Medulla oblongata (tissue), 1 donor: Measurements from ENCODE around the gene MSH3.
A peak's percentile ranks its signal among the peaks of the same experiment; 100 is the strongest.

ENCODE experiments used
- DNase-seq: peaks from one replicate; pipeline ENCODE4 v3.0.0-alpha.2; 2015; ENCODE audit errors: extremely low spot score

The MSH3 gene

DNA sequence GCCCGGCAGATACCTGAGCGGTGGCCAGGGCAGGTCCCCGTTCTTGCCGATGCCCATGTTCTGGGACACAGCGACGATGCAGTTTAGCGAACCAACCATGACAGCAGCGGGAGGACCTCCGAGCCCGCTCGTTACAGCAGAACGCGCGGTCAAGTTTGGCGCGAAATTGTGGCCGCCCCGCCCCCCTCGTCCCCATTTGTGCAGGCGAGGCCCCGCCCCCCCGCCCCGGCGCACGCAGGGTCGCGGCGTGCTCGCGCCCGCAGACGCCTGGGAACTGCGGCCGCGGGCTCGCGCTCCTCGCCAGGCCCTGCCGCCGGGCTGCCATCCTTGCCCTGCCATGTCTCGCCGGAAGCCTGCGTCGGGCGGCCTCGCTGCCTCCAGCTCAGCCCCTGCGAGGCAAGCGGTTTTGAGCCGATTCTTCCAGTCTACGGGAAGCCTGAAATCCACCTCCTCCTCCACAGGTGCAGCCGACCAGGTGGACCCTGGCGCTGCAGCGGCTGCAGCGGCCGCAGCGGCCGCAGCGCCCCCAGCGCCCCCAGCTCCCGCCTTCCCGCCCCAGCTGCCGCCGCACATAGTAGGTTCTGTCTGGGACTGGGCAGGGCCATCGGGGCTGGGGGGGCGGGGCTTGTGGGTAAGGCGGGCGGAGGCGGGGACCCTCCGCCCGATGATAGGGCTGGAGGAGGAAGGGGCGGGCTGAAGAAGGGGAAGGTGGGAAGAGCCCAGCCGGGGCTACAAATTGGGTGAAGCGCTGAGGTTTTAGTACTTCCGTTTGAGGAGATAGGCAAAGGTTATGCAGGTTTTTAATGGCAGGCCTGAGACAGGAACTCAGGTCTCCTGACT lies at the start of gene MSH3, which contains the start of gene DHFR:
Gene MSH3 (plus strand): TSS at position 262 of the 840 bp plus-strand sequence. CDS start 76 bp downstream, at position 338.
Gene DHFR (minus strand): TSS at position 593 of the 840 bp plus-strand sequence. CDS start 494 bp downstream, at position 99.
- DNase-seq = peak; percentile 91

GRCh38 chr5:80607343-80607742 lies 47.1 kb upstream of the MSH3 start:
- no peak for DNase-seq

DNA sequence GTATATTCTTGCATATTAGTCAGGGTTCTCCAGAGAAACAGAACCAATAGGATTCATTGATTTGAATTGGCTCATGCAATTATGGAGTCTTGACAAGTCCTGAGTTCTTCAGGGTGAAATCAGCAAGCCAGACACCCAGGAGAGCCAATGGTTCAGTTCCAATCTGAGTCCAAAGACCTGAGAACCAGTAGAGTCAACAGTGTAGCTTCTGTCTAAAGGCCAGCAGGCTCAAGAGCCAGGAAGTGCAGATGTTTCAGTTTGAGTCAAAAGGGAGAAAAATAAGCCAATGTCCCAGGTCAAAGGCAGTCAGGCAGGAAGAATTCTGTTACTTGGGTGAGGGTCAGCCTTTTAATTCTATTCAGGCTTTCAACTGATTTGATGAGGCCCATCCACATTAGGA lies 46.6 kb upstream of the MSH3 start:
- no peak for DNase-seq

DNA sequence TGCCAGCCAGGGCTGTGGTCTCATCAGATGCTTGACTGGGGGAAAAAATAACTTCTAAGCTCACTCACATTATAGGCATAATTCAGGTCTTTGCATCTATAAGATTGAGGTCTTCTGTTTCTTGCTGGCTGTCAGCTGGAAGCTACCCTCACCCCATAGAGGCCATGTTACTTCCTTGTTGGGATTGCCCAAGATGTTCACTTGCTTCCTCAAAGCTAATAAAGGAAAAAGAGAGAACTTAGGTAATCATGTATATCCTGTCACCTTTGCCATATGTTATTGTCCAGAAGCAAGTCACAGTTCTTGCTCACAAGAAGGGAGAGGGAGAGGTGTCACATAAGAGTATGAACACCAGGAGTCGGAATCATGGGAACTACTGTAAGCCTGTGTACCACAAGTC lies 45.7 kb upstream of the MSH3 start:
- no peak for DNase-seq

DNA sequence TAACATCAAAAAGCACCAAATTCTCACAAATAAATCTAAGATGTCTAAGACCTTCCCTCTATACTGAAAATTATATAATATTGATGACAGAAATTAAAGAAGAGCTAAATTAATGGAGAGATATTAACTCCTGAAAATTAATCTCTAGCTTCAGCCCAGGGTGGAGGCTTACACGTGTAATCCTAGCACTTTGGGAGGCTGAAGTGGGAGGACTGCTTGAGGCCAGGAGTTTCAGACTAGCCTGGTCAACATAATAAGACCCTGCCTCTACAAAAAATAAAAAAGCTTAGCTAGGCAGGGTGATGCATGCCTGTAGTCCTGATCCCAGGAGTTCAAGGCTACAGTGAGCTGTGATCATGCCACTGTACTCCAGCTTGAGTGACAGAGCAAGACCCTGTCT lies 44.8 kb upstream of the MSH3 start:
- DNase-seq = no peak

- peak; percentile 33 for DNase-seq
Measured at GRCh38 chr5:80615266-80615914, 39.1 kb upstream of the MSH3 start.

GRCh38 chr5:80618438-80618837 lies 36.0 kb upstream of the MSH3 start:
- no peak for DNase-seq

GRCh38 chr5:80619086-80619485 lies 35.4 kb upstream of the MSH3 start:
- DNase-seq = no peak

DNA sequence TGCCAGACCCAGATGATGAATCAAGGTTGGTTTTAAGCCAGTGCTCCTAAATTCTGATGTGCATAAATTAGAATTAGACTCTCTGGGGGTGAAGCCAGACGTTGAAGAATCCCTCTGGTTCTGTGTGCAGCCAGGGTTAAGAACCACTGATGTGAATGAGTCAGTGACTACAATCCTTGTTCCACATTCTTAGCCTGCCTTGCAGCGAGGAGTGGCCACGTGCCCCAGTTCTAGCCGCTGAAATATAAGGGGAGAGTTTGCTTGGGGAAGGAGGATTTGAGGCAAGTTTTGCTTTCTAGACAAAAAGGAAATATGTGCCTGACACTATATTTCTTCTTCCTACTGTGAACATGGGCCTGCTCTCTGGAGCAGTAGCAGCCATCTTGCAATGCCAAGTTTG lies 34.2 kb upstream of the MSH3 start:
- no peak for DNase-seq

DNA sequence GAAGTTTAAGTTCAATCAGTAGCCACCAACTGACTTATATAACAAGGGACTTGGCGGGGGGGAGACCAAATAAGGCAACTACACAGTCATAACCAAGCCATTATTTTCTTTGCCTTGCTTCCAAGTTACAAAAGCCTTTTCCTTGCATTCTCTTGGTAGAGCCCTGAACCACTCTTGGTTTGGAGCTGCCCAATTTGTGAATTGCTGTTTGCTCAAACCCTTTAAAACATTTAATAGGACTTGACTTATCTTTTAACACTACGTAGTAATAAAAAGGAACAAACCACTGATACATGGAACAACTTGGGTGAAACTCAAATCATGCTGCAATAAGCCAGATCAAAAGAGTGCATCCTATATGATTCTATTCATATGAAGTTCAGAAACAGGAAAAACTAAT lies 31.7 kb upstream of the MSH3 start:
- no peak for DNase-seq

GRCh38 chr5:80623999-80624398 lies 30.5 kb upstream of the MSH3 start:
- DNase-seq = no peak

DNA sequence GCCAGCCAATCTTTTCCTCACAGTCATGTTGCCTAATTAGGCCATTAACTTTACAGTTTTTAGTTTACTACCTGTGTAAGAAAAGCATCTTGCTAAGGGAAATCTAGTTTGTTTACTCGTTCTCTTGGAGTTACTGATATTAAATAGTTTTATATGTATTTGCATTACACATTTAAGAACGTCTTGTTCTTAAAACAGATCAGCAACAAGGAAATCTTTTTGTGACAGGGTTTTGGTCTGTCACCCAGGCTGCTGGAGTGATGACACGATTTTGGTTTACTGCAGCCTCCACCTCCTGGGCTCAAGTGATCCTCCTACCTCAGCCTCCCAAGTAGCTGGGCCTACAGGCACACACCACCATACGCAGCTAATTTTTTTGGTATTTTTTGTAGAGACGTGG lies 29.2 kb upstream of the MSH3 start:
- DNase-seq = no peak

- DNase-seq = no peak
Measured at GRCh38 chr5:80629281-80629680, 25.2 kb upstream of the MSH3 start.

- no peak for DNase-seq
Measured at GRCh38 chr5:80631278-80632259, 22.9 kb upstream of the MSH3 start.

GRCh38 chr5:80632700-80633099 lies 21.8 kb upstream of the MSH3 start:
- DNase-seq = no peak

- DNase-seq = no peak
Measured at GRCh38 chr5:80634193-80634592, 20.3 kb upstream of the MSH3 start.

- DNase-seq = no peak
Measured at GRCh38 chr5:80641353-80641752, 13.1 kb upstream of the MSH3 start.

GRCh38 chr5:80644900-80645299 lies 9.6 kb upstream of the MSH3 start:
- no peak for DNase-seq

DNA sequence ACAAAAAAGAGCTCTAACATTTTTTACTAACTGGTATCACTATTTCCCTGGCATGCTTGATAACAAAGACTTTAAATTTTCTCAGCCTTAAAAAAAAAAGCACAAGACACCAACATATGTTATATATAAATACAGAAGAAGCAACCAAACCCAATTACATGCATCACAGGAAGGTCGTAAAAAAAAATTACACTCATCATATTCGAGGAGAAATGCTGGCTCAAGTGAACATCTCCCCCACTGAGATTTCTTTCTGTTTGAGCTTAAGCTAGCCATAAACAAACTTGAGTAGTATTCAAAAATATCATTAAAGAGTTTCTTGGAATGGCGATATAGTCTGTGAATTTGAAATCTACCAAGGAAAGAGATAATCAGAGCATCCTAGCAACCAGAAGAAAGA lies 7.5 kb upstream of the MSH3 start:
- DNase-seq = no peak

GRCh38 chr5:80653502-80653901 lies 950 bp upstream of the MSH3 start:
- no peak for DNase-seq

DNA sequence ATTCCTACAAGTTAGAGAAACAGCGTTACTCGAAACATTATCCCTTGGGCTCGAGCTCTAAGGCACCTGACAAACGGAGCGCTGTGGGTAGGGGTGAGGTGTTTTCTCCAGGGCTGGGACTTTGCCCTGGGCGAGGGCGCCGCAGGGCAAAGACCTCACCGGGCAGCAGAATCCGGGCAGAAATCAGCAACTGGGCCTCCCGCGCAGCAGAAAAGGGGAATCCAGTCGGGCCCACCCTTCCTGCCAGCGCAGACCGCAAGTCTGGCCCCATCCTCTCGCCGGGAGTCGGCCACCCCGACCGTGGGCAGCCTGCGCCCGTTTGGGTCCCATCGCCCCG lies 430 bp upstream of the MSH3 start:
- no peak for DNase-seq

GRCh38 chr5:80655231-80655774 lies 851 bp downstream of the MSH3 start:
- no peak for DNase-seq
